ENCODE data around the gene P3H3. TPM values are rescaled to one million over a fixed set of nuclear protein-coding genes. Genes with fewer than 3 reads are reported as not detected.
"Not testable (repeated sequence)": the region's sequence is repeated elsewhere in the genome, so short reads cannot be mapped to it uniquely, and the experiment has no call there.

Gene P3H3
- total and polyA plus RNA-seq, 4 donors, result 23.4 to 93.3 (median 54.9) TPM

GRCh38 chr12:6868211-6869048 is 40.2 kb downstream of the P3H3 start:
- ATAC-seq (ENCODE audit: low FRiP score) (no peak), DNase-seq (no peak)
- H3K4me3 ChIP-seq (ENCODE audit: low read length in 2 of 2), result peak overlapping the region; percentile 71 to 88
- WGBS, 2 donors, result 8 to 9% methylated on average over 22 of the region's 22 CpGs
- peak overlapping the region in 1 of 2 donors; percentile 11 for H3K27ac ChIP-seq (ENCODE audit: low read depth in 1 of 2, low read length in 2 of 2)
- intact Hi-C loops (cut with DNase I), result loop anchor here (2.0 to 5.0 kb wide), 3 partner anchors 59 to 74 kb away; partner anchors contain the start of genes ATN1 (in 1 of the 2), C12orf57 (in 1 of the 2) and RNU7-1 (in 1 of the 2)
- H3K36me3 ChIP-seq (ENCODE audit: control insufficient read depth in 1 of 2, insufficient read depth in 2 of 2, low read length in 1 of 2), result peaks cover 2% of the 10 kb centered on the region in 2 donors
- peaks cover 0 to 1% of the 10 kb centered on the region in 2 donors for H3K4me1 ChIP-seq (ENCODE audit: control insufficient read depth in 1 of 2, insufficient read depth in 2 of 2, low read length in 2 of 2)
- H3K27me3 ChIP-seq (ENCODE audit: control insufficient read depth in 1 of 2, insufficient read depth in 2 of 2, low read length in 1 of 2), result no peaks in the 10 kb centered on the region
- no peaks in the 10 kb centered on the region for H3K9me3 ChIP-seq (ENCODE audit: control insufficient read depth, low read length)

DNA sequence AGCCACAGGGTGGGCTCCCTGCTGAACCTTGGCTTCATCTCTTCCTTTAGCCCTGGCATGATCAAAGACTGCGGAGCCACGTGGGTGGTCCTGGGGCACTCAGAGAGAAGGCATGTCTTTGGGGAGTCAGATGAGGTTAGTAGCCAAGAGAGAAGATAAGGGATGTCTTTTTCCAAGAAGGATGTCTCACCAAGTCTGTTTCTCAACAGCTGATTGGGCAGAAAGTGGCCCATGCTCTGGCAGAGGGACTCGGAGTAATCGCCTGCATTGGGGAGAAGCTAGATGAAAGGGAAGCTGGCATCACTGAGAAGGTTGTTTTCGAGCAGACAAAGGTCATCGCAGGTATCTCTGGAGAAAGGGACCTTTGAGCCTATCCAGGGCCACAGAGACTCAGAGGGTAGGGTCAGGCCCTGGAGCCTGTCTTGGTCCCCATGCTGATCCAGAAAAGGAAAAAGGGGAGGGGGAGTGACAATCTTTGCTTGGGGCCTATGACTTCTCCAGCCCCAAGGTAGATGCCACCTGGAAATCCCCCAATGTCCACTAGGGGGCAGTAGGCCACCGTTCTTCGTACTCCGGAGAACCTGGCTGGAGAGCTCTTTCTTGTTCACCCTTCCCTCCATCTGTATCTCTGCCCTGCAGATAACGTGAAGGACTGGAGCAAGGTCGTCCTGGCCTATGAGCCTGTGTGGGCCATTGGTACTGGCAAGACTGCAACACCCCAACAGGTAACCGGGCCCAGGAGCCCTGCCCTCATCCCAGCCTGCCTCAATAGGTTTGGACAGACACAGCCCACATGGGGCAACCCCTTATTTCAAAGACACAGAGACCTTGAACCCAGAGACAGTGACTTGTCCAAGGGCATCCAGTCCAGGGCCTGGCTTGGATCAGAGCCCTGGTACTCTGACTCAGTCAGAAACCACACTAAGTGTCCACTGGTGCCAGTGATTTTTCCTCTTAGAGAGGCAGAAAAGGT is 41.1 kb downstream of the P3H3 start:
- no peak overlapping the region for H3K4me3 ChIP-seq (ENCODE audit: low read length in 2 of 2)
- no peaks in the 10 kb centered on the region for H3K9me3 ChIP-seq (ENCODE audit: control insufficient read depth, low read length)
- 33 to 36% methylated on average over 12 of the region's 12 CpGs for WGBS, 2 donors
- no peak overlapping the region for H3K27ac ChIP-seq (ENCODE audit: low read depth in 1 of 2, low read length in 2 of 2)
- ATAC-seq (ENCODE audit: low FRiP score), result no peak
- peak; percentile 82 to 90 for DNase-seq
- peaks cover 0 to 1% of the 10 kb centered on the region in 2 donors for H3K4me1 ChIP-seq (ENCODE audit: control insufficient read depth in 1 of 2, insufficient read depth in 2 of 2, low read length in 2 of 2)
- intact Hi-C loops (cut with DNase I), result loop anchor here (2.0 to 5.0 kb wide), 4 partner anchors 58 to 102 kb away; partner anchors contain the start of genes ATN1 (in 1 of the 2), C12orf57 (in 1 of the 2), PTMS (in 1 of the 2) and RNU7-1 (in 1 of the 2)
- no peaks in the 10 kb centered on the region for H3K27me3 ChIP-seq (ENCODE audit: control insufficient read depth in 1 of 2, insufficient read depth in 2 of 2, low read length in 1 of 2)
- peaks cover 0 to 2% of the 10 kb centered on the region in 2 donors for H3K36me3 ChIP-seq (ENCODE audit: control insufficient read depth in 1 of 2, insufficient read depth in 2 of 2, low read length in 1 of 2)

DNA sequence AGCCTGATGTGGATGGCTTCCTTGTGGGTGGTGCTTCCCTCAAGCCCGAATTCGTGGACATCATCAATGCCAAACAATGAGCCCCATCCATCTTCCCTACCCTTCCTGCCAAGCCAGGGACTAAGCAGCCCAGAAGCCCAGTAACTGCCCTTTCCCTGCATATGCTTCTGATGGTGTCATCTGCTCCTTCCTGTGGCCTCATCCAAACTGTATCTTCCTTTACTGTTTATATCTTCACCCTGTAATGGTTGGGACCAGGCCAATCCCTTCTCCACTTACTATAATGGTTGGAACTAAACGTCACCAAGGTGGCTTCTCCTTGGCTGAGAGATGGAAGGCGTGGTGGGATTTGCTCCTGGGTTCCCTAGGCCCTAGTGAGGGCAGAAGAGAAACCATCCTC is 42.1 kb downstream of the P3H3 start:
- DNase-seq; H3K27ac ChIP-seq (ENCODE audit: low read depth in 1 of 2, low read length in 2 of 2); H3K36me3 ChIP-seq (ENCODE audit: control insufficient read depth in 1 of 2, insufficient read depth in 2 of 2, low read length in 1 of 2); H3K4me1 ChIP-seq (ENCODE audit: control insufficient read depth in 1 of 2, insufficient read depth in 2 of 2, low read length in 2 of 2); H3K9me3 ChIP-seq (ENCODE audit: control insufficient read depth, low read length); H3K4me3 ChIP-seq (ENCODE audit: low read length in 2 of 2); H3K27me3 ChIP-seq (ENCODE audit: control insufficient read depth in 1 of 2, insufficient read depth in 2 of 2, low read length in 1 of 2); ATAC-seq (ENCODE audit: low FRiP score): not testable (repeated sequence)
- 57 to 59% methylated on average over 4 of the region's 4 CpGs for WGBS, 2 donors
- intact Hi-C loops (cut with DNase I), result loop anchor here in 1 of 2 donors (5.0 kb wide), 1 partner anchor 103 kb away; the partner anchor contains the start of gene PTMS

DNA sequence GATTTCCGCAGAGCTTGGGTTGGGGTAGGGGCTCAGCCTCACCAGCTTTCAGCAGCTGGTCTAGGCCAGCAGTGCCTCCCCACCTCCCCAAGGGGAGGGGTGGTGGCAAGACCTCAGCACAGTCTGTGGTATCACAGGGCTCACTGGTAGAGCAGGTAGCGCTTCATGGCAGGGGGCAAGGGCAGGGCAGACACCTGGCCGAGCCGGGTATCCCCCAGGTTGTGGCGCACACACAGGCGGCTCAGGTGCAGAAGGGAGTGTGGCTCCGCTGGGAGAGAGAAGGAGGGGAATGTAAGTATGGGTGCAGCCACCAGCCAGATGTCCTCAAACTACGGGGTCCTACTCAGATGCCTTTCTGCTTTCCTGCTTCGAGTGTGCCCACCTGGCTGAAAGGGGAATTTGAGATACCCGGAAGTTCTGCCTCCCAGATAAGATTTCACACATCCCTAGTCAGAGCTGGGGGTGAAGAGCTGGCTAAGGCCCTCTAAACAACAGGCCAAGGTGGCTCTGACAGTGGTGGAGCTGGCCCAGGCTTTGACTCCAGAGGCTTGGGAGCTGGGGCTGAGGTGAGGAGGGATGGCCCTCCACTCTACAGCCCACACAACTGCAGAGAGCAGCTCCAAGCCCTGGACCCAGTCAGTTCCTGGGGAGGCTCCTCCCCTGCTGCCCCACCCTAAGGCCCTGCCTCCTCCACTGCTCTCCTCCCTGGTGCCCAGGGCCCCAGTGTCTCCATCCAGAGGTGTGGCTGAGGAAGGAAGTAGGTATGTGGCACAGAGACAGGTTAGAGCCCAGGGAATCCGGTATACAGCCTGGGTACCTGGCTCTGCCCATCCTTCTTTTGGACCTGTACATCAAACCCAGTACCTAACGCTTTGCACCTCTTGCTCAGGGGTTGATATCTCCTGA is 43.1 kb downstream of the P3H3 start:
- 75 to 78% methylated on average over 12 of the region's 12 CpGs for WGBS, 2 donors
- ATAC-seq (ENCODE audit: low FRiP score) (no peak), DNase-seq (no peak)
- no peaks in the 10 kb centered on the region for H3K9me3 ChIP-seq (ENCODE audit: control insufficient read depth, low read length)
- H3K27me3 ChIP-seq (ENCODE audit: control insufficient read depth in 1 of 2, insufficient read depth in 2 of 2, low read length in 1 of 2), result no peaks in the 10 kb centered on the region
- peaks cover 0 to 1% of the 10 kb centered on the region in 2 donors for H3K4me1 ChIP-seq (ENCODE audit: control insufficient read depth in 1 of 2, insufficient read depth in 2 of 2, low read length in 2 of 2)
- peaks cover 0 to 2% of the 10 kb centered on the region in 2 donors for H3K36me3 ChIP-seq (ENCODE audit: control insufficient read depth in 1 of 2, insufficient read depth in 2 of 2, low read length in 1 of 2)
- no peak overlapping the region for H3K27ac ChIP-seq (ENCODE audit: low read depth in 1 of 2, low read length in 2 of 2)
- intact Hi-C loops (cut with DNase I), result loop anchor here in 1 of 2 donors (5.0 kb wide), 1 partner anchor 104 kb away; the partner anchor contains the start of gene PTMS
- H3K4me3 ChIP-seq (ENCODE audit: low read length in 2 of 2), result no peak overlapping the region

- 1% methylated on average over 40 of the region's 40 CpGs for WGBS, 2 donors
- peaks cover 0 to 2% of the 10 kb centered on the region in 2 donors for H3K36me3 ChIP-seq (ENCODE audit: control insufficient read depth in 1 of 2, insufficient read depth in 2 of 2, low read length in 1 of 2)
- H3K4me3 ChIP-seq (ENCODE audit: low read length in 2 of 2), result peak overlapping the region; percentile 71 to 80
- DNase-seq (peak; percentile 91 to 96), ATAC-seq (ENCODE audit: low FRiP score) (peak; percentile 88)
- intact Hi-C loops (cut with DNase I), result loop anchor here in 1 of 2 donors (2.0 to 5.0 kb wide), 2 partner anchors 42 to 105 kb away; partner anchors contain the start of genes ENO2 and PTMS
- peak overlapping the region in 1 of 2 donors; percentile 66 for H3K27ac ChIP-seq (ENCODE audit: low read depth in 1 of 2, low read length in 2 of 2)
- H3K9me3 ChIP-seq (ENCODE audit: control insufficient read depth, low read length), result no peaks in the 10 kb centered on the region
- H3K4me1 ChIP-seq (ENCODE audit: control insufficient read depth in 1 of 2, insufficient read depth in 2 of 2, low read length in 2 of 2), result peaks cover 0 to 1% of the 10 kb centered on the region in 2 donors
- H3K27me3 ChIP-seq (ENCODE audit: control insufficient read depth in 1 of 2, insufficient read depth in 2 of 2, low read length in 1 of 2), result no peaks in the 10 kb centered on the region
Measured at GRCh38 chr12:6872073-6873048, 44.2 kb downstream of the P3H3 start.

- peaks cover 0 to 1% of the 10 kb centered on the region in 2 donors for H3K4me1 ChIP-seq (ENCODE audit: control insufficient read depth in 1 of 2, insufficient read depth in 2 of 2, low read length in 2 of 2)
Measured at GRCh38 chr12:6873094-6874014, 45.1 kb downstream of the P3H3 start, which contains the start of gene SPSB2. SPSB2 (minus strand) TSS chr12:6873303; CDS start chr12:6872901, 402 bp downstream.

More at GRCh38 chr12:6873094-6874014, 45.1 kb downstream of the P3H3 start, which contains the start of gene SPSB2:
- peak; percentile 98 for ATAC-seq (ENCODE audit: low FRiP score)
- H3K36me3 ChIP-seq (ENCODE audit: control insufficient read depth in 1 of 2, insufficient read depth in 2 of 2, low read length in 1 of 2), result peaks cover 0 to 2% of the 10 kb centered on the region in 2 donors
- peak; percentile 100 for DNase-seq
- no peaks in the 10 kb centered on the region for H3K9me3 ChIP-seq (ENCODE audit: control insufficient read depth, low read length)
- intact Hi-C loops (cut with DNase I), result loop anchor here in 1 of 2 donors (2.0 to 5.0 kb wide), 2 partner anchors 41 to 106 kb away; partner anchors contain the start of genes ENO2 and PTMS
- H3K4me3 ChIP-seq (ENCODE audit: low read length in 2 of 2), result peak within 1 kb of the TSS; percentile 71 to 80
- 0 to 1% methylated on average over 50 to 66 of the region's 66 CpGs for WGBS, 2 donors
- H3K27me3 ChIP-seq (ENCODE audit: control insufficient read depth in 1 of 2, insufficient read depth in 2 of 2, low read length in 1 of 2), result no peaks in the 10 kb centered on the region
- peak within 1 kb of the TSS in 1 of 2 donors; percentile 71 for H3K27ac ChIP-seq (ENCODE audit: low read depth in 1 of 2, low read length in 2 of 2)

Data from aorta (tissue), 5 donors.